Measurements from ENCODE around the gene ERBB4.
"Not testable (repeated sequence)": the region's sequence is repeated elsewhere in the genome, so short reads cannot be mapped to it uniquely, and the experiment has no call there.

The ERBB4 gene

DNA sequence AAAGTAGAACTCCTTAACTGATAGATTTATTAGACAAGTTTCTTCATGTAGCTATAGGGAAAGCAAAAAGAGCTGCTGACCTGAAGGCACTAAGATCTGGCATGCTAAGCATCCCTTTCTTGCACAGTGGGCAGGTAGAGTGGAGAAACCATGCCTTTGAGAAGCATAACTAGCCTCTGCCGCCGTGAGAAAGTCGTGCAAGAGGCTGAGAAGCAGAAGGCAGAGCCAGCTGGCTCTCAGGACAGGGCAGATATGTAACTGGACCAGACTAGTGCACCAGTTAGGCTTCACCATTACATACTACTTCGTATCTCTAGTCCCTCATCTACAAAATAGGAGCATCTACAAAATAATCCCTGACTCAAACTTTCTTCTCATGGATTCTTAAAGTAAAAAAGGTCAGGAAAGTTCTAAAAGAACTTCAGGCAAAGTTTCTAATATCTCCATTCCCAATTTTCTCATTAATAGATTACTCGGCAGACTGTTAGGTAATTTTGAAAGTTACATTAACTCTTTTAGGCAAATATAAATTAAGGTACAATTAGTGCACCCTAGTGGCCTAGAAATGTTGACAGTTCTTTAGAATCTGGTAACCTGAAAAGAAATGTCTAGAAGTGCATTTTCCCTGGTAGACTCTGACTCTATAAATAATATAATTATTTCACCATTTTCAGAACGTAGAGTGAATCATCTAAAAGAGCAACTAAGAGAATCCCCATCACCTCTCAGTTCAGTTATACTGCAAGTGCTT is 10.3 kb downstream of the ERBB4 start:
- no peak for DNase-seq (ENCODE audit: low read depth)

DNA sequence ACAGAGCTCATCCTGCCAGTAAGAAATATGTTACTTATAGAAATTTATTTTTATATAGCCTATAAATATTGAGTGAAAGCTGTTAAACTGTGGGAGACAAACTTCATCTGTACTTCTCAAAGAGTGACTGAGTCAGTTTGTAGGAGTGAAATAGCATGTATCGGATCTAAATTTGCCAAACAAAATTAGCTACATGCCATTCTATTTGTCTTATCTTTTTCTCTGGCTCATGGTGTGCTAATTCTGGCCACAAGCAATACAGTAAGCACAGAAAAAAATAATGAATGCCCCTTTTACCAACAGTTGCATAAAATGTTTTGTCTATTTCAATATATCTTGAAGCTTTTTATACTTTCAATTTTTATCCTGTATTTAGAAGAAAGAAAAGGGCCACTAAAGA is 12.5 kb downstream of the ERBB4 start:
- DNase-seq (ENCODE audit: low read depth): no peak

DNA sequence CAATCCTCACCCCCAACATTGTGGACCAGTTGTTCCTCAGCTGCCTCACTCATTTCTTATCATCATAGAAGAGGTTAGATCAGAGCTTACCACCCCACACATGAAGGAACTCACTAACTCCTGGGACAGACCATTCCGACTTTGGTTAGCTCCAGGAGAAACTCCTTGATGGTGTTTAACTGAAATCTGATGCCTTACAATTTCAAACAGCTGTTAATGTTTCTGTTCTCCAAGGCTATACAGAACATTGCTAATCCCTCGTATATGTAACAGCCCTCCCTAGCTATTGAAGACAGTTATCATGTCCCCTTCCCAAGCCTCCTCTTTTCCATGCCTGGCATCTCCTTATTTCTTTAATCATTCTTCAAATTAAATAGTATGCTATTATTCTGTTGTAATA is 14.8 kb downstream of the ERBB4 start:
- DNase-seq (ENCODE audit: low read depth): no peak

DNA sequence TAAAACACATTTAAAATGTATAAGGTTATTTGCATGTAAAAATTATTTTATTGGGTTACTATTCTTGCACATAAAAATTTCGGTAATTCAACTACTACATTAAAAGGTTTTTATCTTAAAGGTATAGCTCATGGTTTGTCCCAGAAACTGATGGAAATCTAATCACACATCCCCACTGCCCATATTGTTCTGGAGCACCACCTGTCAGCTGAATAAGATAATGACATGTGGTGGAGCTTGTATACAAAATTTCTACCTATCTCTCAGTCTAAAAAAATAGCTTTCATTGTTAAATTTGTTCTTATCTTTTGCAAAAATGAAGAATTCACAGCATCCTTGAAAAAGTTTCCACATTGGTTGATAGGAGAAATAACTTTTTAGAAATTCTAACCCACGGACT is 18.3 kb downstream of the ERBB4 start:
- DNase-seq (ENCODE audit: low read depth): no peak

DNA sequence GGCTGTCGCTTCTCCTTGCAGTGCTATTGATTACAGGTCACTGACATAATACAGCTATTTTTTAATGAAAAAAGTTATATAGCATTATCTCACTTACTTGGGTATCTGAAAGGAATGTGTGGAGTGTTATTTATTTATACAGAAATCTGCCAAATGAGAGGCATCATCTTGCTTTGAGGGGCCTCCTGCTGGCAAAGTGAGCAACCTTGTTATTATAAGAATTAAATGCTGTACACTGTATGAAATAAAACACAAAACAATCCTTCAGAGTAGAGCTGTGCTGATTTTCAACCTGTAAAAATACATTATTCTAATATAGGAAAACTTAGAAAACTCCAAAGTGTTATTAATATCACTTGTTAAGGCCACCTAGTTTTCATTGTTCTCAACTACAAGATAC is 20.9 kb downstream of the ERBB4 start:
- no peak for DNase-seq (ENCODE audit: low read depth)

DNA sequence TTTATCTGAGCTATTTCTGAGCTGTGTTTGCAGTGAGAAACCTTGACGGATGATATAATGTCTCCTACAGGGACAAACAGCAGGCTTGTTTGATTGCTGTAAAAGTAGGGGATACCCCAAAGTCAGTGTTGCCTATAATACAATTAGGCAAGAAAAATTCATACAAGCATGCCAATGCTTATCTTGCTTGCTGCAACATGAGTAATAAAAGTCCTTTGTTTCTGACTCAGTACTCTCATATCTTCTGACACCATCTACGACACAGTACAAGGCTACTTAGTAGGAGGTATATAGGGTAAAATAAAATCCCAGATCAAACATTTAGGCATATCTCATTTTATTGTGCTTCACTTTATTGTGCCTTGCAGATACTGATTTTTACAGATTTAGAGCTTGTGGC is 33.0 kb downstream of the ERBB4 start:
- DNase-seq (ENCODE audit: low read depth): no peak

DNA sequence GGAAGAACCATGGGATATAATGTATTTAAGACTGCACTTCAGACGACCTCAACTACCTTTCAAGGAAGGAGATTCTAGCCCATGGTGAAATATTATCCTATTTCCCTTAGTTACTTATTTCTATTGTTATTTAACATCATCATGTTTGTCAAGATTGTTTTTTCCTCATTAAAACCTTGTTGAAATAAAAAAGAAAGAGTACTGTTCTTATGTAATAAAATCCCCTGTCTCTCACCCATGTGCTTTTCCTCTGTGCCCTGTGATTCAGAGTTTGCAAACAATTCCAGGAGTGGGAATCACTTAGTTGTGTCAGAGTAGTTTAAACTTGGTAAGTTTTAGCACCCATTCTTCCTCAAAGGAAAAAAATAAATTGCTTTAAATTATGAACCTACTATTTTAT is 43.6 kb downstream of the ERBB4 start:
- no peak for DNase-seq (ENCODE audit: low read depth)

DNA sequence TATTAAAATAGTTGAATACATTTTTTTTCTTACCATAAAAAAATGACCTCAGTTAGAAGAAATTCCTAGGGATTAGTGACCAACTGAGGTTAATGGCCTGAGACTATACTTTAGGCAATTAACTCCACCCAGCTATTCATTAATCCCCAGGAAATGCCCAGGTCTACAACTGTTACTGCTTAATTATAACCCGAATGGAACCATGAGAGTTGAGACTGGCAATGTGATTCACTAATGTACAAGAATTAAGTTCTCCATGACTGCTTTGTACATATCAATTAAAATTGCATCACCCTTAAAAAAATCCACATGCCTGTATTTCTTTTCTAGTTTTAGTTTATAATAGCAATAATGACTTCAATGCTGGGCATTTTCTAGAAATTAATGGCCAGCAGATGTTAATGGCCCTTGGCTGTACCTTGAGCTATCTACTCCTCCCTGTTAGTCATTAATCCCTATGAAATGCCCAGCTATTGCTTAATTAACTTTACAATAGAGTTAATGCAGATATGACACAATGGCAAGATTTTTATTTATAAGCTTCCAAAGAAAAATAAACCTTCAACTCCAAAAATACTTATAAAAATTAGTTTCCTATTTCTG is 44.1 kb downstream of the ERBB4 start:
- DNase-seq (ENCODE audit: low read depth): no peak

DNA sequence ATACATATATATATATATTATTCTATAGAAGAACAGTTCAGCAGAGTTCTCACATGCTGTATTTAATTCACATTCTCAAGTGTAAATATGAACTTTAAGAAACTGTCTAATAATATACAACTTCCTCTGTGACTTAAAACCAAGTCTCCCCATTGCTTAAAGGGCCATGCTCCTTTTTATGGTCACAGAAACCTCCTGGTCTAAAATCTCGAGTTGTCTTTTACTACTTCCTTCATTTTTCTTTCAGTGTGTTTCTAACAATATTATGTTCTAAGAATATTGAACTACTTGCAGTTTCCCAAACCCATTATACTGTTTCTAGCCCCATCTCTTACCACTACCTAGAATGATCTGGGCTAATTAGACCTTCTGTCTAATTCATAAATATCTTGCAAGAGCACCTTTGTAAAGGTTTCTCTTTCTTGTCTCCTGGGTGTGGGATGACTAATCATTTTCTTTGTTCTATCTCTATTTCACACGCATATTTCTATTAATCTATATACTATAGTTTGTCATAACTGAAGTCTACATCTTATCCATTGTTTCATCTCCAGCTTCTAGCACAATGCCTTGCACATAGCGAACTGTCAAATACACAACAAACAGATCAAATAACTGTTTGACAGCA is 48.8 kb downstream of the ERBB4 start:
- DNase-seq (ENCODE audit: low read depth): no peak

DNA sequence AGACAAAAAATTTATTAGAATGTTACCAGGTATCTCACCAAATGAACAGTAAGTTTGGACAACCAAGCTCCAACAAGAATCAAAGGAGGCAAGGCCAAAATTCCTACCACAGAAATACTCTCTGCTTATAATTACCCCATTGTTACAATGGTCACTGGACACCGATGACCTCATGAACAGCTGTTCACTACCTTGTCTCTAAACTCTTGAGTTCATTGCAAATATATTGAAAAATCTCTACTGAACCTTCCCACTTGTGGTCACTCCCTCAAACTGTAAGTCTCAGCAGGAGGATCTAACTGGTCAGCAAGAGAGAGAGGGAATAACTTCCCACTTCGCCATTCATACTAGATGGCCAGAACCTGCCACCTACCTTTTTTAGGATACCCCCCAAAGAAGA is 50.0 kb downstream of the ERBB4 start:
- DNase-seq (ENCODE audit: low read depth): no peak

DNA sequence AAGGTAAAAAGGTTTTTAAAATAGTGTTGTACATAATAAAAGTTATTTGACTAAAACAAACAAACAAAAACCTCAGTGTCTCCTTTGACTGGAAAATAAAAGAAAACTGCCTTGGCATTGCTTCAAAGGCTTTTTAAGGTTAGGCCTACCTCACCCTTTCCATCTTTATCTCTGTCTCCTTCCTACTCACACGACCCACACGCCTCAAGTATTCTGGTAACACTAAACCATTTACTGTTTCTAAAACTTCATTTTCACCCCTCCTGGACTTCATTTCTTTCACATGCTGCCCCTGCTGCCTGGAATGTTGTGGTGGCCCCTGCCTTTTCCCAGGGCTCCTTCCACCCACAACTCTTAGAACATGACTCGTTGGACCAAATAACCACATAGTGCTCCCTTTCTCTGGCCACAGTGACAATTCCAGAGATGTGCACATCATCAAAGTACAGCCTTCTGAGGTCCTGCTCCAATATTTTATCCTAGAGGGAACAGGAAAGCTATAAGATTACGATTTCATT is 54.0 kb downstream of the ERBB4 start:
- no peak for DNase-seq (ENCODE audit: low read depth)

DNA sequence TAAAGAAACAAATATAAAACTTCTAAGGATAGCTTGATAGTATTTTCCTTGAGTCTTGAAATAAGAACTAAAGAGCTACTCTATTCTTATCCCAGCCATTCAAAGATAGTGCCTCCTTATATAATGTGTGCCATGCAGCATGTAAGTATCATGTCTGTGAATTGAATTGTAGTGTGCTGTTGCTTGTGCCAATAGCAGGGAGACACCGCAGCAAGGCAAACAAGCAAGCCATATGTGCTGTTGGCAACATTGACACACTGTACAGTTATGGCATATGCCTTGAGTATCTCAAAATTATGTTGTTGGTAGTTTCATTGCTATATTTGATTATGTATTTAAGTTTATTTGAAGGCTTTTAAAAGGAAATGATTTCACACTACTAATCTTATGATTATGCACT is 58.2 kb downstream of the ERBB4 start:
- DNase-seq (ENCODE audit: low read depth): no peak

DNA sequence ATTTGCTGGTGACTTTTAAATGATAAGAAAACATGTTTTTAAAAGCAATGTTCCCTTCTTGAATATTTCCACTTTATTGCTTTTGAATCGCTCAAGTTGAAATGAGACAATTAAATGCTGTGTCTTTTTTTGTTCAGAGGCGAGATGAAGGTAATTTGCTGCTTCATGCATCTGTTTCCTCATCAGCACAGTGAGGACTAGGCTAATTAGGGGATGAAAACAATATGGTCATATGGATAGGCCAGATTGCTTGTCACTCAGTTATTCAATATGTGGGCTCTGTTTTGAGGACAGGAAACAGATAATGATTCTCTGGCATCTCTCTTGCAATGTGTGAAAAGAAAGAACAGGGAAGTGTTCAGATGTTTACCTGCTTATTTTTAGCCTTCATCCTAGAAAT is 61.0 kb downstream of the ERBB4 start:
- DNase-seq (ENCODE audit: low read depth): no peak

DNA sequence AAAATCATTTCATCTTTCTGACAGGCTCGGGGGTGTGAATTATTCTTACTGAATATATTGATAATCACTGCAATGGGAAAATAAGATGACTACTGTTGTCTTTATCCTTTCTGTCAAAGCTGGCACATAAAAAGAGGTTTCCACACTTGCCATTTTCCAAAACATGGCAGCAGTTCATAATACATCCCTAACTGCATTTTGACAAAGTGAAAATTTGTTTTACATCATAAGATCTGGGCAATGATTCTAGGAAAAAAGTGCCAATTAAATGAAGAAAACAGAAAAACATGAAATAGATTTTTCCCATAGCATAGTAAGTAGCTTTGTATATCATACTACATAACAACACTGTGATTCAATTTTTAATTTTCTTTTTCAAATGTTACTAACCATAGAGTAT is 65.4 kb downstream of the ERBB4 start:
- no peak for DNase-seq (ENCODE audit: low read depth)

DNA sequence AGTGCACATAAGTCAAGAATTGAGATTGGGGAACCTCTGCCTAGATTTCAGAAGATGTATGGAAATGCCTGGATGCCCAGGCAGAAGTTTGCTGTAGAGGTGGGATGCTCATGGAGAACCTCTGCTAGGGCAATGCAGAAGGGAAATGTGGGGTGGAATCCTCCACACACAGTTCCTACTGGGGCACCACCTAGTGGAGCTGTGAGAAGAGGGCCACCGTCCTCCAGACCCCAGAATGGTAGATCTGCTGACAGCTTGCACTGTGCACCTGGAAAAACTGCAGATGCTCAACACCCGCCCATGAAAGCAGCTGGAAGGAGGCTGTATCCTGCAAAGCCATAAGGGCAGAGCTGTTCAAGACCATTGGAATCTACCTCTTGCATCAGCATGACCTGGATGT is 71.1 kb downstream of the ERBB4 start:
- not testable (repeated sequence) for DNase-seq (ENCODE audit: low read depth)

DNA sequence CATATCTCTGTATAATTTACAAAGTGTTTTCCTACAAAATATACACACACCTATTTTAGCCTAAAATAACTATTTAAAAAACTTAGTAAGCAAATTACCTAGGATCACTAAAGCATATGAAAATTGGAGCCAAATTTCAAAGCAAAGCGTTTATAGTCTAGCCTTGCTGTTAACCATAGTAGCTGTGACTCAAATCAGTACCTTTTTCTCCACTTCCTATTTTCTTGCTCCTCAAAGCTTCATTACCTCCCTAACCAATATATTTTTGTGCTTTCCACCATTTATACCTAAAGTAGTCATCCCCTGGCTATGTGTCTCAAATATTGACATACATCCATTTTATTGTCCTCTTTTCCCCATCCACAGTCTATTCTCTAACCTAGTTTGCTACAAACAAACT is 73.1 kb downstream of the ERBB4 start:
- no peak for DNase-seq (ENCODE audit: low read depth)

DNA sequence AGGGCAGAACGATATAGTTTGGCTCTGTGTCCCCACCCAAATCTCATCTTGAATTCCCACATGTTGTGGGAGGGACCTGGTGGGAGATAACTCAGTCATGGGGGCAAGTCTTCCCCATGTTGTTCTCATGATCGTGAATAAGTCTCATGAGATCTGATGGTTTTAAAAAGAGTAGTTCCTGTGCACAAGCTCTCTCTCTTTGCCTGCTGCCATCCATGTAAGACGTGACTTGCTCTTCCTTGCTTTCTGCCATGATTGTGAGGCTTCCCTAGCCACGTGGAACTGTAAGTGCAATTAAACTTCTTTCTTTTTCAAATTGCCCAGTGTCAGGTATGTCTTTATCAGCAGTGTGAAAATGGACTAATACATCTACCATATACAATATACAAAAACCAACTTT is 76.9 kb downstream of the ERBB4 start:
- not testable (repeated sequence) for DNase-seq (ENCODE audit: low read depth)

DNA sequence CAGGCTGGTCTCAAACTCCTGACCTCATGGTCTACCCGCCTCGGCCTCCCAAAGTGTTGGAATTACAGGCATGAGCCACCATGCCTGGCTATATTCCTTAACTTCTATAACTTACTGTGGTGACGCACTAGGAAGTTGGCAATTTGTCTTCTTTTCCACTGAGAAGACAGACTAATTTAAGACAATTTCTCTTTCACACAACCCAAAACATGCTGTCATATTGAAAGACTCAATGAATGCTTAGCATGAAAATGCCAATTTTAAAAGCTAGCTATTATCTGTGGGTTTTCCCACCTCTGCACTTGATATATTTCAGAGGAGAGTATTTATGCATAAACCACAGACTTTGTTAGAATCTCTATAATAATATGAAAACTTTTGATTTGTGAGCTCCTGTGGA is 84.5 kb downstream of the ERBB4 start:
- DNase-seq (ENCODE audit: low read depth): no peak

DNA sequence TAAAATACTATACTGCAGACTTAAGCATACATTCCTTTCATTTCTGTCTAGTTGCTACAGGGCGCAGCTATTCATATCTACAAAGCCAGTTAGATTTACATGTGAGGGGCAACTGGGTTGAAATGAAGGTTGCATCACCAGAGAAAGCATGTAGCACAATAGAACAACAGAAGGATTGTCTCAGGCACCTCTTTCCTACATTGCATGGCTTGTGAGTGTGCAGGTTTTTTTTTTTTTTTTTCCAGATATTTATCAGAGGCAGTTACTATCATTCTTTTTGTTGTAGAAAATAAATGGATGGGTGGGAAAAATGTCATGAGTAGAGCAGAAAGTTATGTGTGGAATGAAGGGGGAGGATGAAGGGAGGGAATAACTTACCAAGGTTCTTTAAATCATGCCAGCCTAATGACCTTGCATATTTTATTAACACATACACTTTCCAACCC is 86.8 kb downstream of the ERBB4 start:
- no peak for DNase-seq (ENCODE audit: low read depth)

DNA sequence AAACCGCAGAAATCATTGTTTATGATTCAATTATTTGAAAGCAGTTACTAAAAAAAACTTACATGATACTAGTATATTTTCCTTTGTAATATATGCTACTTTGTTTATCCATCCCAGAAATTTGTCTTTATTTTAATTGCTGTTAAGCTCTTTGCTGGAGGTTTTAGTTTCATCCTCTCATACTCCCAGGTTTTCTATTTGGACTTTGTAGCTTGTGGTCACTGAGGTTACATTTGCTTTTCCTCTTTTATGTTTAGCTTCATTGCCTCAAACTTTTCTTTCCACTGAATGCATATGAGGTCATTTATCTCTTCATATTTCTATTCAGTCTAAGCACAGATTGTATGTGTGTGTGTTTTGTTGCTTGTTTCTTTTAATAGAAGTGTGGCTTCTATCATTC is 89.9 kb downstream of the ERBB4 start:
- DNase-seq (ENCODE audit: low read depth): no peak

DNA sequence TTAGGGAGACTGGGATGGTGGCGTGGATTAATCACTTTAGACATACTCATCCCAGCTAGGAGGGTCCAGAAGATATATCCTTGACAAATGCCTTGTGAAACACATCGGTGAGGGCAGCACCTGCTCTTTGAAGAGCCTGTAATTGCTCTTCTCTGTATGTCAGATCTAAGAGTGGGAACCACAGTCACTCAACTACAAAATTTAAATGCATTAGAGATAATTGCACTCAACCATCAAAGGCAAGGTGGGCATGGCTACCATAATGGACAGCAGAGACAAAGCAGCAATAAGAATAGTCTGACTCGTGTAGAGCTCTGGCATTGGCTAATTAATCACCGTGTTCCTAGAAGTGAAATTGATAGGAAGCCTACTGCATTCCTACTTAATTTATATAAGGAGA is 96.8 kb downstream of the ERBB4 start:
- DNase-seq (ENCODE audit: low read depth): no peak

DNA sequence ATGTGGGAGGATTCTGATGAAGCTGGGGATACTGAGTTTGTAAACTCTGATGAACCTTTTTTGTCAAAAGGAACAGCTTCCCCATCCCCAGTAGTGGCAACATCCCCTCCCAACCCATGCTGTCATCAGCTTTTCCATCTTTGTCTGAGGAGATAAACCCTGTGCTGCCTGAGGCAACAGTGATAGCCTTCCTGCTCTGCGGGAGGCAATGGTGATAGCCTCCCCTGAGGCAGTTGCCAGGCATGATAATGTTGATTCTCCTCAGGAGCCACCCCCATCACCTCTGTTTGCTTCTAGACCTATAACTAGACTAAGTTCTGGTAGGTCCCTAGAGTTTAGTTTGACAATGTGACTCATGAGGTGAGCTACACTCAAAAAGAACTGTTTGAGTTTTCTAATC is 97.5 kb downstream of the ERBB4 start:
- DNase-seq (ENCODE audit: low read depth): no peak

DNA sequence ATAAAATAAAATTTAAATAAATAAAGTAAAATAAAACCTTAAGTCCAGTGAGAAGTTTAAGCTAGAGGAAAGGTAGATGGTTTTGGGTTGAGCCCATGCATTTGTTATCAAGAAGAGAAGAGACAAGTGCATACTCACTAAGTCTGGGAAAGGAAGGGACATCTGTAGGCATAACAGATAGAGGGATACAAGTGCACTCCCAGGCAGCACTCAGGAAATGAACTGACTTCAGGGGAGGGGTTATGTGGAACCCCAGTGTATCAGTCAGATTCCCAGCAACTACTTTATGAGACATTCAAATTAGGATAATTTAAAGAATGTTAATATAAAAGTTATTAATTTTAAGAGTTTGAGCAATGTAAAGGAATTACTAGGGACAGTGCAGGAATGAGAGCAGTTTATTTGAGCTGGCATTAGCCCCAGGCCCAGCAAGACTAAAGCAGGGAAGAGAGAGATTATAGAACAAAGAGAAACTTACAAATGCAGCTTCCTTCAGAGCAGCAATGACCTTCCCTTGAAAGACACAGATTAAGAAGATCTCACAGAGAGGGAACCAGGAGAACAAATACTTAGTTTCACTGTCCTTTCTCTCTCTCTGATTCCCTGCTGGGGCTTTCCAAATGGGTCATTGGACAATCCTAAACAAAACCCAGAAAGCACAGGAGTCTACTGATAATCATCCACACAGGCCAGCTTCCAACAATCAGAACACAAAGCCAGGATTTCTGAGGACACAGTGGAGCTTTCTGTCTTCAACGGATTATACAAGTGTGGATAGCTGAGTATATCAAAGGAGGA is 109.7 kb downstream of the ERBB4 start:
- DNase-seq (ENCODE audit: low read depth): no peak
